HG02938 (cell line): ENCODE data around the gene TRAF7.

ENCODE experiments used
- ATAC-seq: cut with Tn5 transposase; IDR thresholded peaks from one replicate; pipeline ENCODE4 v1.9.1; 2021; ENCODE audit warnings: mild to moderate bottlenecking, moderate library complexity; ENCODE audit not compliant: unreplicated experiment

Gene TRAF7

DNA sequence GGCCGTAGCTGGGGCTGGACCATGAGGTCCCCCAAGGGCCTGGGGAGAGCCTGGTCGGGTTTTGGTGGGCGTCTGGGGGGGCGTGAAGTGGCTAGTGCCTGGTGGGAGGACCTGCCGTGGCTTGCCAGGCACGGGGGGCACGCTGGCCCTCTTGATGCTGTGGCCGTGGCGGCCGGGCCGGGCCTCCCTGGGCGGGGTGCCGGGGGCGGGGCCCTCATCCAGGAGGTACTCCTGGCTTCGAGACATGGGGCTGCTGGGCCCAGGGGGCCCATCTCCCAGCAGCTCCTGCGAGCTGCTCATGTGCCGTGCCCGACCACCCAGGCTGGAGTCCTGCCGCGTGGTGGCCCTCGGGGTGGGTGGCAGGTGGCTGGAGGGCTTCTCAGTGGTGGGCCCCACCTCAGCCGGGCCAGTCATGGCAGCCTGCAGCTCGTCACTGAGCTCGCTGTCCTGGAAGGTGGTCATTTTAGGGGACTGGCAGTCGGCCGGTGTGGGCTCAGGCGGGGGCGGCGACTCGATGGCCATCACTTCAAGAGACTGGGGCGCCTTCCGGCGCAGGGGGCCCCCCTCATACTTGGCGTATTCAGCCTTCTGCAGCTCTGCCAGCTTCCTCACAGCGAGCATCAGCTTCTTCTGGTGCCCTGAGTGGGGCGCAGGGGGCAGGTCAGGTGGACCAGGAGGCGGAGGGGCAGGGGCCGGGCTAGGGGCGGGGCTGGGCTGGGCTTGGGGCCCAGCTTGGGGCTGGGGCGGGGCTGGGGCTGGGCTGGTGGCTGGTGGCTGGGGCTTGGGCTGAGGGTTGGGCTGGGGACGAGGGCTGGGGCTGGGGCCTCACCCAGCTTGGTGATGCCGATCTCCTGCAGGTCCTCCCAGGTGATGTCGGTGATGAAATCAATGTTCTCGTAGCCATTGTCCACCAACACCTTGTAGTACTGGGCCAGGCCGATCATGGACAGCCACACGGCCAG is 25.7 kb downstream of the TRAF7 start:
- ATAC-seq: no peak

DNA sequence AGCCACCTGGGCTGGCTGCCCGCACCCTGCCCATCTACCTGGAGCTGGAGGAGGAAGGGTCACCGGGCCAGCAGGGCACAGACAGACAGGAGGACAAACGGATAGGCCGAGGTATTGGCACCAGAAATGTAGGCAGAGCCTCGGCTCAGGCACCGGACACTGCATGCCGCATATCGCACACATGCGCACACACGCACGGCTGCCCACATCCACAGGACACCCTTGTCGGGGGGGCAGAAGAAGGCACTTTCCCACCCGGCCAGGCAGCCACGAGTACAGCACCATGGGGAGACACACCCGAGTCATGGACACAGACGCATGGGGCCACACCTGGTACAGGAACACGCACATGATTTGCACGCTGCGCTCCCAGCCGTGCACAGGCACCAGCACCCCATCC is 26.4 kb downstream of the TRAF7 start:
- ATAC-seq: no peak

DNA sequence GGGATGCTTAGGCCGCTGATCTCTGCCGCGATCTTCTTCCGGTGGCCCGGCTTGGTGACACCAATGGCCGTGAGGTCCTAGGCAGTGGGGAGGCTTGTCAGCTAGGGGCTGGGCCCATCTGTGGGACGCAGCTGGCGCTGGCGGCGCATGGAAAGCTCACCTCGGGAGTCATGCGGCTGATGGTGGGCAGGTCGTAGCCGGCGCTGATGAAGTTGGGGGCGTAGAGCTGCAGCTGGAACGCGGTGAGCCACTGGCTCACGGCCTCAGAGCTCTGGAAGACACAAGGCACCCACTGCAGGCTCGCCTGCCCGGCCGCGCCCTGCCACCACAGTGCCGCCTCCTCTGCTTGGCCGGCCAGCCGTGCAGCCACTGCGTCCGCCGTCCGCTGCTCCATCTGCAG is 28.1 kb downstream of the TRAF7 start:
- no peak for ATAC-seq

DNA sequence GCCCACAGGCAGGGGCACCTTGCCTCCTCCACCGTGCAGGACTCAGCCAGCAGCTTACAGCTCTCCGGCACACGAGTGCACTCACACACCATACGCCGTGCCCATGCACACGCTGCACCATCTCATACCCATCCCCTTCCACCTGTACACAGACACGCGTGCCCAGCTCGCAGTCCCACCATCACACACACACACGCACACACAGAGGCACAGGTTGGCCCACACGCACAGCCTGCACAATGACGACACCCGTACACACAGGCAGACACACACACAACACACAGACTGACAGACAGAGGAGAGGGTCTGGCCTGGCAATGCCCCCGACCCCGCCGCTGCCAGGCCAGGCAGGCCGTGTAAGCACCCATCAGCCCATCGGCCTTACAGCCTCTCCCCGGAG is 28.8 kb downstream of the TRAF7 start:
- no peak for ATAC-seq

DNA sequence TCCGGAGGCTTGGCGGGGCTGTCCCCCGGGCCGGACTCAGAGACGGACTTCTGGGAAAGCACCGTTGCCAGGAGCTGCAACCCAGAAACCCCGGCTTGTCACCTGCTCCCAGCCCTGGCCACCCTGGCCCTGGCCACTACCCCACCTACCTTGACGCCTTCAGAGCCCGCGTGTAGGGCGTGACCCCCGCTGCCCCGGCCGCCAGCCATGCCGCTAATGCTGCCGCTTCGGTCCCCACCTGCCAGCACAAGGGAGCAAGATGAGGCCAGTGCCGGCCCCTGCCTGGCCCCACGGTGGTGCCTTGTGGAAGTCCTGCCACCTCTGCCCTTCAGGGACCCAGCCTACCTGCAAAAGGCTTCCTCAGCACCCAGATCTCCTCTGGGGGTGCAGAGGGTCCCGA is 29.4 kb downstream of the TRAF7 start:
- ATAC-seq: no peak

DNA sequence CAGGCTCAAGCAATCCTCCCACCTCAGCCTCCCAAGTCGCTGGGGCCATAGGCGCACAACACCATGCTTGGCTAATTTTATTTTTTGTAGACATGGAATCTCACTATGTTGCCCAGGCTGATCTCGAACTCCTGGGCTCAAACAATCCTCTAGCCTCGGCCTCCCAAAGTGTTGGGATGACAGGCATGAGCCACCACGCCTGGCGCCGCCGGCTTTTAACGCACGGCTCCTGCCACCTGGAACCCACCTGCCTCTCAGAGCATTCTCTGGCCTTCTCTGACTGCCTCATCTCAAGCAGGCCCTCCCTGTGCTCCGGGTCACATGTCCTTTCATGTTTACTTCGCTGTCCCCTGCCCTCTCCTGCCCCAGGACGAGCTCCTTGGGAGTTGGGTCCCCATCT is 30.5 kb downstream of the TRAF7 start:
- ATAC-seq: no peak

DNA sequence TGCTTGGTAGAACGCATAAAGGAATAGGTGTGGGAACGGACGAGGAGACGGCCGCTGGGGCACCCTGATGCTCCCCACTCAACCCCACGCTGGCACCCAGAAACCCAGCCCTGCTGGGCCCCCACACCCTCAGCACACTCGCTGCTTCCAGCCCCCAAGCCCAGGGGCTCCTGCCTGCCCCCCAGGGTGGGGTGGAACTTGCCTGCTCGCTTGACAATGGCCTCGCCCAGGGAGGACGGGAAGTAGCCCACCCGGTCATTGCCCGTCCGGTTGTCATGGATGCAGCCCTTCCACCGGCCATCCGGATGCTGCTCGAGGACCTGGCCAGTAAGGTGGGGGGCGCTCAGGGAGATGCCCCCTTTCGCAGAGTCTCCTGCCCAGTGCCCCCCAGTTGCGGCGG is 30.9 kb downstream of the TRAF7 start:
- ATAC-seq: no peak

DNA sequence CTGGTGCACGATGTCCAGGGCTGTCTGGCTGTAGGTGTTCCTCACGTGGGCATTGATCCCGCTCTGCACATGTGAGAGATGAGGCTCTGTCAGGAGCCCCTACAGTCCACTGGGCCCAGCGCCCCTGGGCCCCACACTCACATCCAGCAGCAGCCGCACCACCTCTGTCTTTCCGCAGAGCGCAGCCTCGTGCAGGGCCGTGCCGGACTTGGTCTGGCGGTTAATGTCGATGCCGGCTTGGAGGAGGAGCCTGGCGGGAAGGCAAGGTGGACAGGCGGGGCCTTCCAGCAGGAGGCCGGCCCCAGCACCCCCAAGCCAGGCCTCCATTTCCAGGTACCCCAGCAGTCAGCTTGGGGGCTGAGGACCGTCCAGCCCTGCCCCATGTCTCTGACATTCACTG is 31.6 kb downstream of the TRAF7 start:
- ATAC-seq: no peak

DNA sequence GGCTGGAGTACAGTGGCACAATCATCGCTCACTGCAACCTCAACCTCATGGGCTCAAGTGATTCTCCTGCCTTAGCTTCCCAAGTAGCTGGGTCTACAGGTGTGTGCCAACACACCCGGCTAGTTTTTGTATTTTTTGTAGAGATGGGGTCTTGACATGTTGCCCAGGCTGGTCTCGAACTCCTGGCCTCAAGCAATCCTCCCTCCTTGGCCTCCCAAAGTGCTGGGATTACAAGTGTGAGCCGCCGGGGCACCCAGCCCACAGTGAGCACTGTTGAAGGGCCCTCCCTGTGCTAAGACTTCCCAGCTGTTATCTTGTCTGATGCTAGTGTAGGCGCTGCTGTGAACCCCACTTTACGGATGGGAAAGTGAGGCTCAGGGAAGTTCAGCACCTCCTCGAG is 32.8 kb downstream of the TRAF7 start:
- no peak for ATAC-seq

DNA sequence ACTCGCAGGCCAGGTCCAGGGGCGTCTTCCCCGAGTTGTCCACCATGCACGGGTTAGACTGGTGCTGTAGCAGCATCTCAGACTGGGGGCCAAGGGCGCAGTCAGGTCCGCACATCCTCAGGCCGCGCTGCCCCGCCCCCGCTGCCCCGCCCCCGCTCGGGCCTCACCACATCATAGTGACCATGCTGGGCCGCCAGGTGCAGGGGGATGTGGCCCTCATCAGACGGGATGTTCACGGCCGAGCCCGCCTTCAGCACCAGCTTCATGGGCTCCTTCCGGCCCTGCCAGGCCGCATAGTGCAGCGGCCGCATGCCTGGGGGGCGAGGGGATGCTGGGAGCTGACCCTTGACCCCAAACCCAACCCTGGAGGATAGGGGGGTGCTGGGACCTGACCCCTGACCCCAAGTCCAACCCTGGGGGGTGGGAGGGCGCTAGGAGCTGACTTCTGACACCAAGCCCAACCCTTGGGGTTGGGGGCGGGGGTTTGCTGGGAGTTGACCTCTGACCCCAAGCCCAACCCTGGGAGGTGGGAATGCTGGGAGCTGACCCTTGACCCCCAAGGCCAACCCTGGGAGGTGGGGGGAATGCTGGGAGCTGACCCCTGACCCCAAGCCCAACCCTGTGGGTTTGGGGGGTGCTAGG is 33.8 kb downstream of the TRAF7 start:
- no peak for ATAC-seq

DNA sequence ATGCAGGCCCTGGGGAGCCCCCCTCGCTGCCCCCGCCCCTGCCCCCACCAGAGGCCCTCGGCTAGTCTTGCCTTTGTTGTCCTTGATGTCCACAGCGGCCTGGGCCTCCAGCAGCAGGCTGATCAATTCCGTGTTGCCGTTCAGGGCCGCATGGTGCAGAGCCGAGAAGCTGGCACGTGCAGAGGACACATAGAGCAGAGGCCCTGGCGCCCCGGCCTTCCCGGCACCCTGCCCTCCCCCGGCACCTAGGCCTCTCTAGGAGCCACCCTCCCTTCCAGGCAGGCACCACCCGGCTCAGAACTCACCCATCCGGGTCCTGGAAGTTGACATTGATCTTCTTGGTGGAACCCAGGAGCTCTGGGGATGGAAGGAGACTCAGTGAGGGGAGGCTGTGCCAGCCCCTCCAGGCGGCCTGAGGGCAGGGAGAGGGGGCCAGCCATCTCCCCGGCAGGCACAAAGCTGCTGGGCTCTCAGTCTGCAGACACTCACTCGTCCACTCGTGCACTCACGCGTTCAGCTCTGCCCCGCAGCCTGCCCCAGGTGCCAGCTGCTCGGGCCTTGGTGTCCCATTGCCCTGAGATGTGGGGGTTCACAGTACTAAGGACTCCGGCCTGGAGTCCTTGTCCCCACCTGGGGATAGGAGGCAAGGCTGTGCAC is 34.5 kb downstream of the TRAF7 start:
- no peak for ATAC-seq

DNA sequence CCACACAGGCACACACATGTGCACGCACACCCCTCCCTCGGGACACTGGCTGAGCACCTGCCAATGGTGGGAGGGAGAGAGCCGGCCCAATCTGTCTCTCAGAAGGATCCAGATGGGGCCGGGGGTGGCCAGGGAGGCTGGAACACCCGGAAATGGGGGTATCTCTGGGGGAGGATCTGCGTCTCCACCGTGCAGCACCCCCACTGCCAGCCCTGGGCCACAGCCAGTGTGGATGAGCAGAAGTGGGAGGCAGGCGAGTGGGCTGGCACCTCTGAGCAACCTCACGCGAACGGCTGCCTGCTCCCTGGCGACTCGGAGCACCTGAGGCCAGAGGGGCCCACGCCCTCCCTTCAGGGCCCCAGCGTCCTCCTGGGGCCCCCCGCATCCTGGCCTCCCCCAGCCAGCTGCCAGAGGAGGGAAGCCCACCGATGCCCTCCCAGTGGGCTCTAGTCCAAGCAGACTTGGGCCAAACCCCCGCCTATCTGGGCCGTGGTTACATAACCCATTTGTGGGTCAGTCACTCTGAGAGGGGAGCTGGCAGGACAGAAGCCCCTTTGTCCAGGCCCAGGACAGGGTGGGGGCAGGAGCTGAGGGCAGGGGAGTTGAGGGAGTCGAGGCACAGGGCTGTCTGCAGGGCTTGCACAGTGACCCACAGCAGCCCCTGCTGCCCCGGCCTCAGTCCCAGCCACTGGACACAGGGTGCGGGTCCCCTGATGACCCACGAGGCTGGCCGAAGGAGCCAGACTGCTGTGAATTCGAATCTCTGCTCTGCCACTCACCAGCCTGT is 35.3 kb downstream of the TRAF7 start:
- no peak for ATAC-seq

DNA sequence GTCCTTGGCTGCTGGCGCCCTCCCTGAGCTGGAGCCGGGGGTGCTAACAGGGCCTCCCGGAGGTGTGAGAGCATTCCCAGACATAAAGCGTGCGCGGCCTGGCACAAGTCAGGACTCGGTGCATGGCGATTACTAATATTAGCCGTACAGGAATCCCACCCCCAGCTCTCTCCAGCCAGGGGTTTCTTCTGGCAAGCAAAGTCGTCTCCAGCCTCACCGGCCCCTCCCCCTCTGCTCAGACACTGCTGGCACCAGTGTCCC is 35.8 kb downstream of the TRAF7 start:
- no peak for ATAC-seq

DNA sequence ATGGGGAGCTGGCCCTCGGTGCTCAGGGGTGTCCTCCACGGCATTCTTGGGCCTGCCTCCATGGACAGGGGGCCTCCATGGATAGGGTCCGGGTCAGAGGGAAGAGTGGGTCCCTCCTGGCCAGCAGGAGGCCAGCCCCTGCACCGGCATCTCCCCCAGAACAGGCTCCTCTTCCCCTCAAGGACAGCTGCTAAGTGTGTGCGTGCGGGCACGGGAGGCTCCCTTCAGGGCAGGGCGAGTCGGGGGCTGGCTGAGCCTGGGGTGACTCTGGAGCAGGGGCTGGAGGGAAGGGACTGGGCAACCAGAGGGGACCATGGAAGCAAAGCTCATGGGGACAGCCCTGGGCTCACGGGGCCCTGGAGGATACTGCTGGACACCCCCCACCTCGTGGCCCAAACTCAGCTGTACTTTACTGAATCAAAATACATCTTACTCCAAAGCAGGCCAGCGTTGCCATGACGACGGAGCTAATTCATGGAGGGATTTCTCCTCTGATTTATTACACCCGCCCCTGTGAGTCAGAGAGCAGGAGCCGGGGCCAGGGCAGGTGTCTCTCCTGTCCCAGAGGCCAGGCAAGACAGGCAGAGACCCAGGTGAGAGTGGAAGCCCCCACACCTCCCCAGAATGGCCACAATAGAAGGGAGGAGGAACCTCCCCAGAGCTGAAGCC is 38.7 kb downstream of the TRAF7 start:
- no peak for ATAC-seq

DNA sequence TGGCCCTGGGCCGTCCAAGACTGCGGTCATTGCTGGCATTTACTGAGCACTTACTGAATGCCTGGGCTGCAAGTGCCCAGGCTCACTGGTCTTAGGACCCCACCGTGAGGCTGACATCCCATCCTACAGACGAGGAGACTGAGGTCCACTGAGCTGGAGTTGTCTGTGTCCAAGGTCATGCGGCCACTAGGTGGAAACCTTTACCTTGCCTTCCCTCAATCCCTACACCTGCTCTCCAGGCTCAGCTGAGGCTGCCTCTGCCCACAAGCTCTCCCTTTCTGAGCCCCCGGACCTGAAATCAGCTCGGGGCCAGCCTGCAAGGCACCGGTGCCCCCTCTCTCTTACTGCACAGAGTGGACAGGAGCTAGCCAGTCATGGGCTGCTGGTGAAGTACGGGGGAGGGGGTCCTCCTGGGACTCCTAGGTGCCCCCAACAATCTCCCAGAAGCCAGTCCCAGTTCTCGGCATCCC is 39.3 kb downstream of the TRAF7 start:
- ATAC-seq: no peak

DNA sequence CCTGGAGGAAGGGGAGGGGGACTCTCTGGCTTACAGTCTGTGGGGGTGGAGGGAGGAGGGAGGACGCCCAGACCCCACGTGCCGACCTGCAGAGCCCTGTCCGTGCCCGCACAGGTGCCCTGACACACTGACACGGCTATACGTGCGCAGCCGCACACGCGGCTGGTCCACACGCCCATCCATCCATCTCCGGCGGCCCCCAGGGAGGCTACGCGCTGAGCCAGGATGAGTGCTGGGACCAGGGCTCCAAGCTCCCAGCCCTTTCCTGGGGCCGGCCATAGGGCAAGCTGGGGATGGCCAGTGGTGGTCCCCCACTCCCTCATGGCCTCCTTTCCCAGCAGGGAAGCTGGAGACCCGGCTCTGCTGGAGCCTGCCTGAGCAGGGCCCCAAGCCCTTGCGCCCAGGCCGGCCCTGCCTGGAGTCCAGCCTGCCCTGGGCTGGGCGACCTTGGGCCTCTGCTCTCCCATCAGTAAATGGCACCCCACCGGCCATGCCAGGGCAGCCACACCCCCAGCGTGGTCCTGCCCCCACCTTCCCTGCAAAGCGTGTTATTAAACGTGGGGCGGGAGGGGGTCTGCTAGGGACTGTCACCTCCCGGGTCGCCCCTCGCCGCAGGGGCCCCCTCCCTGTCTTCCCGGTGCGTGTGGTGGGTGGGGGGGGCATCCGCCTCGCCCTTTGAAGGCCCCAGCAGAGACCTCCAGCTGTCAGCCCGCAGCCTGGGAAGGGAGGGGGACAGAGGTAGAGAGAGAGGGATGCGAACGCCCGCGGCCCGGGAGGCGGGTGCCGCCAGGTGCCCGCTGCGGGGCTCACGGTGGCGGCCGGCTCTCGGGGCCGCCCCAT is 40.0 kb downstream of the TRAF7 start:
- no peak for ATAC-seq

DNA sequence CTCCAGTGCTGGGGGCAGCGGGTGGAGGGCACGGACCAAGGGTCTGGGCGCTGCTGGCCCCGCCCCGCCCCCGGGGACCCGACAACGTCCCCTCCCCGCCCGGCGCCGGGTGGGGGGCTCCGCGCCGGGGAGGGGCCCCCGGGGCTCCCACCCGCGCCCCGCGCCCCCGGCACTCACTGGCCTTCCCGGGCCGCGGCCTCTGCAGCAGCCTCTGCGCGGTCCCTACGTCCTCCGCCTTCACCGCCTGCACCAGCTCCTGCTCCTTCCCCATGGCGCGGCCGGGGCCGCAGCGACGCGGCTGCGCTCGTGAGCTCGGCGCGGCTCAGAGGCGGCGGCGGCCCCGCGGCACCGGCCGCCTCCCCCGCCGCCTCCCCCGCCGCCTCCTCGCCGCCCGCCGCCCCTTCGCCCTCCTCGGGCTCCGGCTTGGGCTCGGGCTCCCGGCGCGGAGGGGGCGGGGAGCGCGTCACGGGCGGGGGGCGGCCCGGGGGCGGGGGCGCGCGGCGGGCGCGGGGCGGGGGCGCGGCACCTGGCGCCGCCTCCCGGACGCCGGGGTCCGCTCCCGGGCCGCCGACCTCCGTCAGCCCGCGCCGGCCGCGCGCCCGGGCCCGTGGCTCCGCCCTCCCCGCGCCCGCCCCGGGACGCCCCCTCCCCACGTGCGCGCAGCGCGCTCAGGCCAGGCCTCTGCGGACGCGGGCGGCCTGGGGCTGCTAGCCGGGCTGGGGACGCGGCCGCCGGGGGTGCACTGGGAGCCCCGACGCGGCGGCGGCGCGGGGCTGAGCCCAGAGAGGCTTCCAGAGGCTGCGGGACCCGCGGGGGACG is 40.8 kb downstream of the TRAF7 start, which contains the start of gene CASKIN1:
CASKIN1 (minus strand) TSS at position 444 of the 819 bp plus-strand sequence; CDS start at position 271, 173 bp downstream.
- ATAC-seq: no peak

DNA sequence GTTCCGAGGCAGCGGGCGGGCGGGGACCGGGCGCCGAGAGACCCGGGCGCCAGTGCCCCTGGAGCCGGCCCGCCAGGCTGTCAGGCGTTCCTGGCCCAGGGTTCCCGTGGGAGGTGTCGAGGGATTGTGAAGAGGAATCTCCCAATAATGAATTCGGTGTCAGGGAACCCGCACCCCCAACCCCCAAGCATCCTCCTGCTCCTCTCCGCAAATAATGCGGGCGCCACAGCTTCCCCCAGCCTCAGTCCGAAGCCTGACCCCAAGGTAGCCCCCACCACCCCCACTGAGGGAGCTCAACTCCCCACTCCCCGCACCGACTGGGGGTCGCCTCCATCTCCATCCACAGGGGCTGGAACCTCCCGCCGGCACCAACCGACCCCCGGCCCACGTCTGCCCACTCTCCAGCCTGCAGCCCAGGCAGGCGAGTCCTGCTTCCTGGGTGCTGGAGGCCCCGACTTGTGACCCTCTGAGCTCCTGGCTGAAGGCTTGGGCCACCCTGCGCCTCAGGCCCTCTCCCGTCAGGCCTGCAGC is 41.5 kb downstream of the TRAF7 start:
- ATAC-seq: no peak

DNA sequence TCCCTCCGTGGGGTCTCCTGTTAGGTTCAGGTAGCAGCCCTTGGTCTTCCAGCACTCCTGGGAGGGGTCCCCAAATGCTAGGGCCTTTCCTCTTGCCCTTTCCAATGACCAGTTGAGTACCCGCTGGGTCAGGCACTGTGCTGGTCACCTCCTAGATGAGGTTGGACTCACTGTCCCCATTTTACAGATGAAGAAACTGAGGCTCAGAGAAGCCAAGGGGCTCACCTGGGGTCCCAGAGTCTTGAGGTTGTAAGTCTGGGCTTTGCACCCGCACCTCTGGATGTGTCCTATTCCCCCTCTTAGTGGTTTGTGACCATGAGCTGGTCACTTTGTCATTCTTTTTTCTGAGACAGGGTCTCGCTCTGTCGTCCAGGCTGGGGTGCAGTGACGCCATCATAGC is 42.2 kb downstream of the TRAF7 start:
- no peak for ATAC-seq
